Tibial nerve (tissue), 4 donors: ENCODE data around the gene RBBP8.

Experiments
- CTCF ChIP-seq, 5 experiments: fragments of 200-600 bp in 3 of 5; fragments of 450-650 bp in 2 of 5; sonication (generic) in 3 of 5; IDR thresholded peaks; one replicate each; pipeline ENCODE4 v1.5.1; 2016 to 2019; ENCODE audit warnings: antibody characterized with exemption in 5 of 5, mild to moderate bottlenecking in 3 of 5, moderate library complexity in 2 of 5
- EP300 ChIP-seq, 2 donors: sonication (generic); formaldehyde crosslinking; IDR thresholded peaks; one replicate each; pipeline ENCODE4 v1.6.1; 2017; ENCODE audit warnings: antibody characterized with exemption in 2 of 2, mild to moderate bottlenecking in 1 of 2
- POLR2A ChIP-seq, 2 donors: fragments of 450-650 bp; IDR thresholded peaks; one replicate each; pipeline ENCODE4 v1.6.1; 2017; ENCODE audit warnings: antibody characterized with exemption in 2 of 2, mild to moderate bottlenecking in 2 of 2, moderate library complexity in 2 of 2

- TF ChIP-seq CTCF (IDR thresholded peaks at IDR 0.05) (no peak), EP300 (IDR thresholded peaks at IDR 0.05) (no peak), POLR2A (IDR thresholded peaks at IDR 0.05) (no peak)
Measured at GRCh38 chr18:22980394-22980793, 47.3 kb downstream of the RBBP8 start.
